A673 (cell line): Measurements from ENCODE around the gene EVPL.

ENCODE experiments used
- EZH2 ChIP-seq: fragments of 200-600 bp; sonication (generic); IDR thresholded peaks from 2 replicates; pipeline ENCODE4 v1.6.1; 2017; ENCODE audit warnings: borderline replicate concordance, low read depth, mild to moderate bottlenecking, mixed read lengths, antibody characterized with exemption, low read length; ENCODE audit not compliant: poor library complexity, severe bottlenecking
- TF ChIP-seq, protein P1 (sequence below): fragments of 300-800, 200-600 bp; sonication (generic); conservative IDR thresholded peaks from 2 replicates; pipeline ENCODE4 v1.5.1; 2017; ENCODE audit warnings: low read depth, mild to moderate bottlenecking, antibody characterized with exemption, low read length, moderate library complexity, mixed read lengths

DNA sequence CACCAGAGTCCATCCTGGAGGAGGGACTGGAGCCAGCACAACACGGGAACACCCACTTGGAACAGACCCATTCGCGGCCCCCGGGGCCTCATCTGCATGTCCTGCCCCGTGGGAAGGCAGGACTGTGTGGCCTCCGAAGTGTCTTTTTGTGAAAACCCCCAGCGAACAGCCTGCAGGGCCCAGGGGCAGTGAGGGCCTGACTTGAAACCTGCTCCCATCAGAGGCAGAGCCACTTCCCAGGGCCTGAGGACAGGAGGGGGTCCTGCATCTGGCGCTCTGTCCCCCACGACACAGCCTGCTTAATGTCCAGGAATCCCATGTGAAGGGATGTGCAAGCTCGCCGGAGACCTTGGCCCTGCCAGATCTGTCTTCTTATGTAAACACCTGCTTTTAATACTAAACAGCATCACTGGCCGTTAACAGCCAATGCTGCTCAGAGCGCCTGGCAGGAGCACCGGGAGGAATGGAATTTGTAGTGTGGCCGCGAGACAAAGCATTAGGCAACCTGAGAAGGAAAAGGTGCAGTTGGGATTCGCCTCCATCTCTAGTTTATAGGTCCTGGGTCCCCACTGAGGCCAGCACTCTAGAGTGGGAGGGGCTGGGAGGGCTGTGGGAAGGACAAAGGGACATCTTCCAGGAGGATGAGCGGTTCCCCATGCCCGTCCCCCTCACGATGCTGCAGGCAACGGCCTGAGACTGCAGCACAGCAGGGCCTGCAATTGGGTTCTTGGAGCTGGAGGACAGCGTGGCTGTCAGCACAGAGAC, 9.6 kb upstream of the EVPL start:
- TF ChIP-seq, protein P1, sequence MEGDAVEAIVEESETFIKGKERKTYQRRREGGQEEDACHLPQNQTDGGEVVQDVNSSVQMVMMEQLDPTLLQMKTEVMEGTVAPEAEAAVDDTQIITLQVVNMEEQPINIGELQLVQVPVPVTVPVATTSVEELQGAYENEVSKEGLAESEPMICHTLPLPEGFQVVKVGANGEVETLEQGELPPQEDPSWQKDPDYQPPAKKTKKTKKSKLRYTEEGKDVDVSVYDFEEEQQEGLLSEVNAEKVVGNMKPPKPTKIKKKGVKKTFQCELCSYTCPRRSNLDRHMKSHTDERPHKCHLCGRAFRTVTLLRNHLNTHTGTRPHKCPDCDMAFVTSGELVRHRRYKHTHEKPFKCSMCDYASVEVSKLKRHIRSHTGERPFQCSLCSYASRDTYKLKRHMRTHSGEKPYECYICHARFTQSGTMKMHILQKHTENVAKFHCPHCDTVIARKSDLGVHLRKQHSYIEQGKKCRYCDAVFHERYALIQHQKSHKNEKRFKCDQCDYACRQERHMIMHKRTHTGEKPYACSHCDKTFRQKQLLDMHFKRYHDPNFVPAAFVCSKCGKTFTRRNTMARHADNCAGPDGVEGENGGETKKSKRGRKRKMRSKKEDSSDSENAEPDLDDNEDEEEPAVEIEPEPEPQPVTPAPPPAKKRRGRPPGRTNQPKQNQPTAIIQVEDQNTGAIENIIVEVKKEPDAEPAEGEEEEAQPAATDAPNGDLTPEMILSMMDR: no peak
- TF ChIP-seq EZH2: no peak
